Measurements from ENCODE around the gene MAN1B1. TPM values are rescaled to one million over a fixed set of nuclear protein-coding genes. Genes with fewer than 3 reads are reported as not detected.

The MAN1B1 gene
- total and polyA plus RNA-seq, 2 donors (not counting 3 experiments of a cell fraction or from before 2014, with no cell fraction given) = 75.3 to 83.3 TPM

DNA sequence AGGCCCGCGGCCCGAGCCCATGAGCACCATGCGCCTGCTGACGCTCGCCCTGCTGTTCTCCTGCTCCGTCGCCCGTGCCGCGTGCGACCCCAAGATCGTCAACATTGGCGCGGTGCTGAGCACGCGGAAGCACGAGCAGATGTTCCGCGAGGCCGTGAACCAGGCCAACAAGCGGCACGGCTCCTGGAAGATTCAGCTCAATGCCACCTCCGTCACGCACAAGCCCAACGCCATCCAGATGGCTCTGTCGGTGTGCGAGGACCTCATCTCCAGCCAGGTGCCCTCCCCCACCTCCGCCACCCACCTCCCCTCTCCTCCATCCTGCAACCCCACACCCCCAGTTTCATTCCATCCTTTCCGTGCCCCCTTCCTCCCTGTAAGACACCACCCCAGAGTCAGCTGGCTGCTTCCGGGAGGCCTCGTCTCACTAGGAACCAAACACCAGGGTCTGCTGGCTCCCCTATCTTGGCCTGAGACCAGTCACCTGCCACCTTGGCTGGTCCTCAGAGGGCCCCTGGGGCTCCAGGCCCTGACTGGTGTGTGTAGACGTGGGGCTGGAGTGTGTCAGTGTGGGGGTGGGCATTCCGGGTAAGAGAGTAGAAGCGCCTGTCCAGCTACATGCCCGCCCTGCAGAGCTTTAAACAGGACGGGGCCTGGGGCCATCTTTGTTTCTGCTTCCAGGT lies 52.8 kb downstream of the MAN1B1 start:
- H3K4me2 ChIP-seq (ENCODE audit: insufficient read depth, low read length) = no peak overlapping the region
- H3K27ac ChIP-seq (ENCODE audit: insufficient read depth, low read depth, low read length) = no peak overlapping the region
- no peaks in the 10 kb centered on the region for H3K4me1 ChIP-seq (ENCODE audit: control insufficient read depth, extremely low read depth, insufficient read depth, low read length)
- no peaks in the 10 kb centered on the region for H3K9me1 ChIP-seq (replicated peaks; ENCODE audit: control insufficient read depth, extremely low read depth, insufficient read depth, low read length)
- no peak overlapping the region for H3K9ac ChIP-seq (replicated peaks; ENCODE audit: extremely low read depth, insufficient read depth, low read length)
- CTCF ChIA-PET = interaction anchor here (0.8 to 1.2 kb wide), 2 partner anchors 10 to 49 kb away, joined by 3 read pairs; no protein-coding TSS in a partner anchor
- DNase-seq (ENCODE audit: low read depth, low spot score) (no peak), FAIRE-seq (no peak)
- dilution Hi-C loops (cut with MboI; ENCODE audit: extremely low pct_ligation_motif_present, low sequenced_read_pairs) = no loop called here
- H3K9me3 ChIP-seq (replicated peaks; ENCODE audit: control insufficient read depth, insufficient read depth, low read length) = no peaks in the 10 kb centered on the region
- H2AFZ ChIP-seq (ENCODE audit: low read depth, low read length) = no peak overlapping the region
- peaks cover 35 to 36% of the 10 kb centered on the region in 2 experiments for H3K27me3 ChIP-seq (ENCODE audit: control insufficient read depth in 2 of 2, insufficient read depth in 2 of 2, low read length in 2 of 2)
- TF ChIP-seq MYC (IDR thresholded peaks at IDR 0.05; ENCODE audit: low read depth, low read length) (no peak), FOS (IDR thresholded peaks at IDR 0.05; ENCODE audit: borderline replicate concordance, insufficient read depth, low read length) (no peak), POLR2A (IDR thresholded peaks at IDR 0.05; ENCODE audit: low read depth, low read length) (no peak), GATA2 (IDR thresholded peaks at IDR 0.05; ENCODE audit: insufficient read depth, insufficient read length, low read depth, low read length) (no peak), EZH2 (IDR thresholded peaks at IDR 0.05; ENCODE audit: borderline replicate concordance, low read depth, low read length, severe bottlenecking) (no peak), JUN (IDR thresholded peaks at IDR 0.05; ENCODE audit: borderline replicate concordance, insufficient read depth, insufficient read length, low read depth) (no peak), POLR2AphosphoS5 (IDR thresholded peaks at IDR 0.05; ENCODE audit: insufficient read depth, low read depth, low read length) (no peak)
- TF ChIP-seq, protein P1, sequence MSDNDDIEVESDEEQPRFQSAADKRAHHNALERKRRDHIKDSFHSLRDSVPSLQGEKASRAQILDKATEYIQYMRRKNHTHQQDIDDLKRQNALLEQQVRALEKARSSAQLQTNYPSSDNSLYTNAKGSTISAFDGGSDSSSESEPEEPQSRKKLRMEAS (IDR thresholded peaks at IDR 0.05; ENCODE audit: insufficient read depth, insufficient read length) = no peak
- TF ChIP-seq, protein P2, sequence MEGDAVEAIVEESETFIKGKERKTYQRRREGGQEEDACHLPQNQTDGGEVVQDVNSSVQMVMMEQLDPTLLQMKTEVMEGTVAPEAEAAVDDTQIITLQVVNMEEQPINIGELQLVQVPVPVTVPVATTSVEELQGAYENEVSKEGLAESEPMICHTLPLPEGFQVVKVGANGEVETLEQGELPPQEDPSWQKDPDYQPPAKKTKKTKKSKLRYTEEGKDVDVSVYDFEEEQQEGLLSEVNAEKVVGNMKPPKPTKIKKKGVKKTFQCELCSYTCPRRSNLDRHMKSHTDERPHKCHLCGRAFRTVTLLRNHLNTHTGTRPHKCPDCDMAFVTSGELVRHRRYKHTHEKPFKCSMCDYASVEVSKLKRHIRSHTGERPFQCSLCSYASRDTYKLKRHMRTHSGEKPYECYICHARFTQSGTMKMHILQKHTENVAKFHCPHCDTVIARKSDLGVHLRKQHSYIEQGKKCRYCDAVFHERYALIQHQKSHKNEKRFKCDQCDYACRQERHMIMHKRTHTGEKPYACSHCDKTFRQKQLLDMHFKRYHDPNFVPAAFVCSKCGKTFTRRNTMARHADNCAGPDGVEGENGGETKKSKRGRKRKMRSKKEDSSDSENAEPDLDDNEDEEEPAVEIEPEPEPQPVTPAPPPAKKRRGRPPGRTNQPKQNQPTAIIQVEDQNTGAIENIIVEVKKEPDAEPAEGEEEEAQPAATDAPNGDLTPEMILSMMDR (IDR thresholded peaks at IDR 0.05; ENCODE audit: extremely low read depth in 1 of 2, insufficient read depth in 1 of 2, low read depth in 1 of 2, low read length in 2 of 2) = no peak
- no peaks in the 10 kb centered on the region for H3K79me2 ChIP-seq (ENCODE audit: control insufficient read depth, insufficient read depth, low read length)
- intact Hi-C loops (cut with micrococcal nuclease) = no loop called here
- POLR2A ChIA-PET = no interaction called here
- H3K36me3 ChIP-seq (ENCODE audit: control insufficient read depth in 2 of 2, extremely low read depth in 1 of 2, insufficient read depth in 2 of 2, low read length in 2 of 2) = no peaks in the 10 kb centered on the region
- no peak overlapping the region for H3K4me3 ChIP-seq (replicated peaks in 1 of 3; ENCODE audit: insufficient read depth in 1 of 3, low read depth in 1 of 3, low read length in 3 of 3)
- H4K20me1 ChIP-seq (replicated peaks; ENCODE audit: control insufficient read depth, extremely low read depth, insufficient read depth, low read length) = no peaks in the 10 kb centered on the region
- no TSS peak for BruUV-seq (replicated peaks)

Measured in endothelial cell of umbilical vein (primary cell).